GM12878 (cell line): ENCODE results near the gene DPP6. TPM values are rescaled to one million over a fixed set of nuclear protein-coding genes. Genes with fewer than 3 reads are reported as not detected.

Source experiments
- ATAC-seq: fragments of 200-7000 bp; cut with Tn5 transposase; 3 replicates; pipeline ENCODE4 v1.9.1; 2020; ENCODE audit warnings: mild to moderate bottlenecking, moderate library complexity
- BruUV-seq: library from RNA; stranded (reverse); fragments of 400-500 nt; replicated peaks from 2 replicates; lab custom pipeline; 2021; lab: Mats Ljungman, UMichigan
- CTCF ChIA-PET: fragments of 300-600 bp; sonication (Branson Sonifier 250); formaldehyde crosslinking; extraction: SDS; loops from one replicate; lab custom pipeline; 2021; ENCODE audit warnings: inconsistent platforms; lab: Yijun Ruan, JAX
- POLR2A ChIA-PET: fragments of 350-600 bp; formaldehyde crosslinking; extraction: SDS; loops from one replicate; lab custom pipeline; 2021; ENCODE audit warnings: inconsistent platforms; lab: Charles Lee
- RAD21 ChIA-PET: fragments of 300-600 bp; sonication (Branson Sonifier 250); formaldehyde crosslinking; loops from one replicate; lab custom pipeline; 2023; ENCODE audit warnings: antibody characterized with exemption; ENCODE audit not compliant: unreplicated experiment; lab: Charles Lee
- SMC1A ChIA-PET: fragments of 300-600 bp; sonication (Branson Sonifier 250); formaldehyde crosslinking; loops from one replicate; lab custom pipeline; 2023; ENCODE audit not compliant: unreplicated experiment, uncharacterized antibody; lab: Charles Lee
- DNase-seq: peaks from one replicate; pipeline ENCODE4 v3.0.0-alpha.2; 2011; ENCODE audit warnings: low read depth, low spot score
- FAIRE-seq: peaks from 3 replicates; lab custom pipeline; 2011; peaks lifted over from hg19 to GRCh38; lab: Jason Lieb, UNC
- H2AFZ ChIP-seq: 2 replicates; pipeline ENCODE4 v1.6.0; 2011; ENCODE audit warnings: low read depth, low read length, control low read depth; ENCODE audit not compliant: control insufficient read depth
- H3K27ac ChIP-seq: 2 replicates; pipeline ENCODE4 v1.5.1; 2011; ENCODE audit warnings: control low read depth; ENCODE audit not compliant: control insufficient read depth, insufficient read depth
- H3K27me3 ChIP-seq, 2 experiments: replicated peaks in 1 of 2; 2 replicates each; pipeline versions ENCODE4 v1.6.0 to v1.6.1; 2011; ENCODE audit warnings: low read length in 1 of 2; ENCODE audit not compliant: control insufficient read depth in 2 of 2, insufficient read depth in 2 of 2
- H3K36me3 ChIP-seq, 2 experiments: 2 replicates each; pipeline ENCODE4 v1.5.1; 2011; ENCODE audit warnings: low read length in 1 of 2; ENCODE audit not compliant: control insufficient read depth in 2 of 2, insufficient read depth in 2 of 2
- H3K4me1 ChIP-seq: 2 replicates; pipeline ENCODE4 v1.6.1; 2011; ENCODE audit warnings: mild to moderate bottlenecking, low read length, moderate library complexity, mixed read lengths; ENCODE audit not compliant: control insufficient read depth, insufficient read depth
- H3K4me2 ChIP-seq: 2 replicates; pipeline ENCODE4 v1.6.0; 2011; ENCODE audit warnings: control low read depth; ENCODE audit not compliant: control insufficient read depth, insufficient read depth
- H3K4me3 ChIP-seq: fragments of 200-600 bp; sonication (generic); 2 replicates; pipeline ENCODE4 v1.5.1; 2016
- H3K79me2 ChIP-seq: 2 replicates; pipeline ENCODE4 v1.6.0; 2011; ENCODE audit warnings: low read length; ENCODE audit not compliant: control insufficient read depth, insufficient read depth
- H3K9ac ChIP-seq: 2 replicates; pipeline ENCODE4 v1.8.0; 2011; ENCODE audit warnings: low read length, control low read depth, mixed read lengths; ENCODE audit not compliant: control insufficient read depth, insufficient read depth
- H3K9me3 ChIP-seq: replicated peaks from 3 replicates; pipeline ENCODE4 v1.5.1; 2011; ENCODE audit warnings: mild to moderate bottlenecking, low read length; ENCODE audit not compliant: control insufficient read depth, insufficient read depth
- H4K20me1 ChIP-seq: 2 replicates; pipeline ENCODE4 v1.6.0; 2011; ENCODE audit not compliant: control insufficient read depth, insufficient read depth
- CREB1 ChIP-seq: IDR thresholded peaks from 2 replicates; pipeline ENCODE4 v1.6.1; 2012; ENCODE audit warnings: low read depth, mild to moderate bottlenecking, inconsistent platforms
- ELK1 ChIP-seq: IDR thresholded peaks from 2 replicates; pipeline ENCODE4 v1.6.1; 2012; ENCODE audit warnings: low read depth, low read length, improper control_type of control experiment
- LARP7 ChIP-seq: fragments of 450-650 bp; IDR thresholded peaks from 2 replicates; pipeline ENCODE4 v1.6.1; 2017; ENCODE audit warnings: mild to moderate bottlenecking
- MAX ChIP-seq: IDR thresholded peaks from 2 replicates; pipeline ENCODE4 v1.6.1; 2012; ENCODE audit warnings: low read depth, low read length, improper control_type of control experiment
- NFXL1 ChIP-seq: fragments of 450-650 bp; IDR thresholded peaks from 2 replicates; pipeline ENCODE4 v1.6.1; 2017; ENCODE audit warnings: antibody characterized with exemption, mild to moderate bottlenecking, borderline replicate concordance
- POLR2A ChIP-seq: IDR thresholded peaks from 2 replicates; pipeline ENCODE4 v1.6.1; 2011; ENCODE audit warnings: low read depth, mild to moderate bottlenecking, low read length
- RBBP5 ChIP-seq: fragments of 200-600 bp; sonication (generic); conservative IDR thresholded peaks from 2 replicates; pipeline ENCODE4 v1.6.1; 2016
- RELA ChIP-seq: fragments of 450-650 bp; IDR thresholded peaks from 2 replicates; pipeline ENCODE4 v1.8.0; 2014; ENCODE audit warnings: borderline replicate concordance; ENCODE audit not compliant: partially characterized antibody
- RELB ChIP-seq: fragments of 450-650 bp; IDR thresholded peaks from 2 replicates; pipeline ENCODE4 v1.6.1; 2017; ENCODE audit warnings: low read depth, mild to moderate bottlenecking, moderate library complexity
- SRF ChIP-seq, 2 experiments: IDR thresholded peaks; 2 replicates each; pipeline ENCODE4 v1.6.1; 2011; ENCODE audit warnings: low read depth in 2 of 2, low read length in 2 of 2, mild to moderate bottlenecking in 1 of 2, moderate library complexity in 1 of 2
- TARDBP ChIP-seq: IDR thresholded peaks from 2 replicates; pipeline ENCODE4 v1.6.1; 2016; ENCODE audit warnings: borderline replicate concordance
- ZNF274 ChIP-seq: IDR thresholded peaks from one replicate; pipeline ENCODE4 v1.8.0; 2011; ENCODE audit not compliant: insufficient read length, insufficient read depth
- ZNF687 ChIP-seq: fragments of 450-650 bp; IDR thresholded peaks from 2 replicates; pipeline ENCODE4 v1.6.1; 2017; ENCODE audit warnings: mild to moderate bottlenecking, moderate library complexity
- WGBS: methylation state at CpG from one replicate; pipeline ENCODE4 v1.1.6; 2016; ENCODE audit warnings: low lambda C conversion rate; ENCODE audit not compliant: insufficient replicate concordance, insufficient coverage; ENCODE audit errors: missing lambda C conversion rate; 5-methylcytosine and 5-hydroxymethylcytosine counted together
- in situ Hi-C: fragments of 300-500 bp; cut with MboI; formaldehyde crosslinking; loops from 9 replicates; pipeline ENCODE4 v1.14.3; 2018; ENCODE audit warnings: mixed read lengths
- intact Hi-C: fragments of 100-400 bp; cut with micrococcal nuclease; formaldehyde crosslinking; loops from one replicate; pipeline ENCODE4 v1.14.2; 2022; ENCODE audit not compliant: unreplicated experiment
- polyA plus RNA-seq, 11 experiments: library from polyadenylated mRNA; depleted of rRNA in 4 of 11; unstranded in 6 of 11; stranded (reverse) in 5 of 11; fragments of >200 nt; fragmentation: Nextera tagmentation in 4 of 11; fragmentation: Illumina TruSeq in 1 of 11; extraction: Ambion mirVana in 4 of 11; extraction: Trizol in 1 of 11; gene quantifications; 1 replicate in 1 of 11; 2 replicates in 10 of 11; pipeline versions ENCODE4 v1.2.1 to v1.2.3, GENCODE V29; 2011 to 2016; ENCODE audit warnings: inconsistent platforms in 2 of 11, missing spikeins in 2 of 11, low read depth in 1 of 11
- total RNA-seq, 4 experiments: library from RNA; depleted of rRNA in 3 of 4; stranded (reverse); fragments of >200 nt in 3 of 4; fragmentation: Illumina TruSeq in 1 of 4; extraction: Trizol in 1 of 4; gene quantifications; 2 replicates each; pipeline versions ENCODE4 v1.2.1 to v1.2.3, GENCODE V29; 2013 to 2021
- TF ChIP-seq, protein P1 (sequence below): fragments of 450-650 bp; IDR thresholded peaks from 2 replicates; pipeline ENCODE4 v1.6.1; 2016; ENCODE audit warnings: mild to moderate bottlenecking
- TF ChIP-seq, protein P2 (sequence below): fragments of 450-650 bp; conservative IDR thresholded peaks from 2 replicates; pipeline ENCODE4 v1.6.1; 2017; ENCODE audit warnings: mild to moderate bottlenecking, moderate library complexity

The DPP6 gene
- total and polyA plus RNA-seq, 10 of the 15 experiments (the other 5 are each of a cell fraction or from before 2014, with no cell fraction given) = not detected

- H3K27ac ChIP-seq = no peak overlapping the region
- no peaks in the 10 kb centered on the region for H3K36me3 ChIP-seq
- H4K20me1 ChIP-seq = no peaks in the 10 kb centered on the region
- no peak for FAIRE-seq
- ChIA-PET SMC1A (no interaction called here), CTCF (no interaction called here), POLR2A (no interaction called here), RAD21 (no interaction called here)
- BruUV-seq = no TSS peak
- H3K27me3 ChIP-seq = no peaks in the 10 kb centered on the region; a peak in 1 of 4 replicates
- no peak for ATAC-seq
- no peaks in the 10 kb centered on the region for H3K4me1 ChIP-seq
- WGBS = 55% methylated on average over 18 of the region's 18 CpGs
- no peak overlapping the region for H3K4me3 ChIP-seq
- in situ Hi-C loops = no loop called here
- intact Hi-C loops = no loop called here
- H2AFZ ChIP-seq = no peak overlapping the region
- no peak overlapping the region for H3K9ac ChIP-seq
- H3K79me2 ChIP-seq = no peaks in the 10 kb centered on the region
- H3K9me3 ChIP-seq = no peaks in the 10 kb centered on the region; the same call in 2 of the 3 replicates
- DNase-seq = no peak
- H3K4me2 ChIP-seq = no peak overlapping the region
- no peak for TF ChIP-seq SRF (IDR thresholded peaks at IDR 0.05; ENCODE audit: low read depth in 2 of 2, low read length in 2 of 2)
- TF ChIP-seq, protein P1, sequence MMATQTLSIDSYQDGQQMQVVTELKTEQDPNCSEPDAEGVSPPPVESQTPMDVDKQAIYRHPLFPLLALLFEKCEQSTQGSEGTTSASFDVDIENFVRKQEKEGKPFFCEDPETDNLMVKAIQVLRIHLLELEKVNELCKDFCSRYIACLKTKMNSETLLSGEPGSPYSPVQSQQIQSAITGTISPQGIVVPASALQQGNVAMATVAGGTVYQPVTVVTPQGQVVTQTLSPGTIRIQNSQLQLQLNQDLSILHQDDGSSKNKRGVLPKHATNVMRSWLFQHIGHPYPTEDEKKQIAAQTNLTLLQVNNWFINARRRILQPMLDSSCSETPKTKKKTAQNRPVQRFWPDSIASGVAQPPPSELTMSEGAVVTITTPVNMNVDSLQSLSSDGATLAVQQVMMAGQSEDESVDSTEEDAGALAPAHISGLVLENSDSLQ = no peak
- TF ChIP-seq CREB1 = no peak
- no peak for TF ChIP-seq RELA
- no peak for TF ChIP-seq LARP7
- no peak for TF ChIP-seq RELB
- no peak for TF ChIP-seq ZNF274
- TF ChIP-seq NFXL1 = no peak
- TF ChIP-seq ZNF687 = no peak
- TF ChIP-seq RBBP5 = no peak
- TF ChIP-seq POLR2A = no peak
- no peak for TF ChIP-seq MAX
- TF ChIP-seq, protein P2, sequence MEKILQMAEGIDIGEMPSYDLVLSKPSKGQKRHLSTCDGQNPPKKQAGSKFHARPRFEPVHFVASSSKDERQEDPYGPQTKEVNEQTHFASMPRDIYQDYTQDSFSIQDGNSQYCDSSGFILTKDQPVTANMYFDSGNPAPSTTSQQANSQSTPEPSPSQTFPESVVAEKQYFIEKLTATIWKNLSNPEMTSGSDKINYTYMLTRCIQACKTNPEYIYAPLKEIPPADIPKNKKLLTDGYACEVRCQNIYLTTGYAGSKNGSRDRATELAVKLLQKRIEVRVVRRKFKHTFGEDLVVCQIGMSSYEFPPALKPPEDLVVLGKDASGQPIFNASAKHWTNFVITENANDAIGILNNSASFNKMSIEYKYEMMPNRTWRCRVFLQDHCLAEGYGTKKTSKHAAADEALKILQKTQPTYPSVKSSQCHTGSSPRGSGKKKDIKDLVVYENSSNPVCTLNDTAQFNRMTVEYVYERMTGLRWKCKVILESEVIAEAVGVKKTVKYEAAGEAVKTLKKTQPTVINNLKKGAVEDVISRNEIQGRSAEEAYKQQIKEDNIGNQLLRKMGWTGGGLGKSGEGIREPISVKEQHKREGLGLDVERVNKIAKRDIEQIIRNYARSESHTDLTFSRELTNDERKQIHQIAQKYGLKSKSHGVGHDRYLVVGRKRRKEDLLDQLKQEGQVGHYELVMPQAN = no peak
- no peak for TF ChIP-seq TARDBP
- TF ChIP-seq ELK1 = no peak
Measured at GRCh38 chr7:154872811-154873499, 820.8 kb downstream of the DPP6 start.
